Measurements from ENCODE around the gene SPINT4. TPM values are rescaled to one million over a fixed set of nuclear protein-coding genes. Genes with fewer than 3 reads are reported as not detected.
"Not testable (repeated sequence)": the region's sequence is repeated elsewhere in the genome, so short reads cannot be mapped to it uniquely, and the experiment has no call there.

The SPINT4 gene
- total RNA-seq, 4 donors from 2014 or later = not detected

DNA sequence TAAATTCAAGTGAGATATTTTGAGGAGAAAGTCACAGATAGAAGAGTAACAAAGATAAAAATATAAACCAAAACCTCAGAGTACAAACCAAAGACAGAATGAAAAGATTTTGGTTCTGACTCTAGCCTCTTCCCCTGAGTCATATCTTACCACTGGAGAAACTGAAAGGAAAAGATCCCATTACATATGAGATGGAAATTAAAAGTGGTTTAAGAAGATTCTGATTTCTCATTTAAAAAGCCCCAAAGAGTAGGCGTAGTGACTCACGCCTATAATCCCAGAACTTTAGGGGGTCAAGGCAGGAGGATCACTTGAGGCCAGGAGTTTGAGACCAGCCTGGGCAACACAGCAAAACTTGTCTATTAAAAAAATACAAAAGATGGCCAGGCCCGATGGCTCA lies 30.6 kb downstream of the SPINT4 start:
- Histone ChIP-seq H3K4me1 (no peaks in the 10 kb centered on the region), H3K9me3 (no peaks in the 10 kb centered on the region), H3K27me3 (no peaks in the 10 kb centered on the region), H3K36me3 (no peaks in the 10 kb centered on the region), H3K4me3 (no peak overlapping the region), H3K27ac (no peak overlapping the region)
- TF ChIP-seq POLR2A (IDR thresholded peaks at IDR 0.05) = no peak
- TF ChIP-seq, protein P1, sequence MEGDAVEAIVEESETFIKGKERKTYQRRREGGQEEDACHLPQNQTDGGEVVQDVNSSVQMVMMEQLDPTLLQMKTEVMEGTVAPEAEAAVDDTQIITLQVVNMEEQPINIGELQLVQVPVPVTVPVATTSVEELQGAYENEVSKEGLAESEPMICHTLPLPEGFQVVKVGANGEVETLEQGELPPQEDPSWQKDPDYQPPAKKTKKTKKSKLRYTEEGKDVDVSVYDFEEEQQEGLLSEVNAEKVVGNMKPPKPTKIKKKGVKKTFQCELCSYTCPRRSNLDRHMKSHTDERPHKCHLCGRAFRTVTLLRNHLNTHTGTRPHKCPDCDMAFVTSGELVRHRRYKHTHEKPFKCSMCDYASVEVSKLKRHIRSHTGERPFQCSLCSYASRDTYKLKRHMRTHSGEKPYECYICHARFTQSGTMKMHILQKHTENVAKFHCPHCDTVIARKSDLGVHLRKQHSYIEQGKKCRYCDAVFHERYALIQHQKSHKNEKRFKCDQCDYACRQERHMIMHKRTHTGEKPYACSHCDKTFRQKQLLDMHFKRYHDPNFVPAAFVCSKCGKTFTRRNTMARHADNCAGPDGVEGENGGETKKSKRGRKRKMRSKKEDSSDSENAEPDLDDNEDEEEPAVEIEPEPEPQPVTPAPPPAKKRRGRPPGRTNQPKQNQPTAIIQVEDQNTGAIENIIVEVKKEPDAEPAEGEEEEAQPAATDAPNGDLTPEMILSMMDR (IDR thresholded peaks at IDR 0.05) = no peak
- DNase-seq = no peak

DNA sequence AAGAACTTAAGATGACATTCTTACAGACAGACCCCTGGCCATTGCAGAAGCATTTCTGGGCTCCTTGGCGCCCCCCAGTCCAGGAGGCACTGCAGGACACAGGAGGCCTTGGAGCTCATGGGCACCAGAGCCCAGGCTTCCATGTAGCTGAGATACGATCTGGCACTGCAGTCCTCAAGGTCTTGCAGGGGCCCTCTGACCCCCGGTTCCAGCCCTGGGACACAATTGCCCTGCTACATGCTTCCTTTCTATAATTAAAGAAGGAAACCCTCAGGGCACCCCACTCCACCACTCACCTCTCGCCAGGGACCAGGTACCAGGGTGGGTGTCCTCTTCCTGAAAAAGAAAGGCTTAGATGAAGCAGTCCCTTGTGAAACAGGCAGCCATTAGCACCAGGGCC lies 35.9 kb downstream of the SPINT4 start:
- no peak overlapping the region for H3K4me3 ChIP-seq
- TF ChIP-seq POLR2A (IDR thresholded peaks at IDR 0.05) = no peak
- TF ChIP-seq, protein P1 (IDR thresholded peaks at IDR 0.05) = no peak
- H3K27ac ChIP-seq = no peak overlapping the region
- H3K9me3 ChIP-seq = no peaks in the 10 kb centered on the region
- no peak for DNase-seq
- H3K36me3 ChIP-seq = no peaks in the 10 kb centered on the region
- no peaks in the 10 kb centered on the region for H3K27me3 ChIP-seq
- H3K4me1 ChIP-seq = no peaks in the 10 kb centered on the region

DNA sequence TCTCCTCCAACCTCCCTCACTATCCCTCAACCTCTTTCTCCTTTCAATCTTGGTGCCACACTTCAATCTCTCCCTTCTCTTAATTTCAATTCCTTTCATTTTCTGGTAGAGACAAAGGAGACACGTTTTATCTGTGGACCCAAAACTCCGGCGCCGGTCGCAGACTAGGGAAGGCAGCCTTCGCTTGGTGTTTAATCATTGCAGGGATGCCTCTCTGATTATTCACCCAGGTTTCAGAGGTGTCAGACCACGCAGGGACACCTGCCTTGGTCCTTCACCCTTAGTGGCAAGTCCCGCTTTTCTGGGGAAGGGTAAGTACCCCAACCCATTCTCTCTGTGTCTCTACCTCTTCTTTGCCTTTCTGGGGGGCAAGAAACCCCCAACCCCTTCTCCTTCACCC lies 37.8 kb downstream of the SPINT4 start:
- not testable (repeated sequence) for DNase-seq, H3K27me3 ChIP-seq, H3K27ac ChIP-seq, H3K4me1 ChIP-seq, H3K36me3 ChIP-seq, H3K9me3 ChIP-seq, H3K4me3 ChIP-seq

DNA sequence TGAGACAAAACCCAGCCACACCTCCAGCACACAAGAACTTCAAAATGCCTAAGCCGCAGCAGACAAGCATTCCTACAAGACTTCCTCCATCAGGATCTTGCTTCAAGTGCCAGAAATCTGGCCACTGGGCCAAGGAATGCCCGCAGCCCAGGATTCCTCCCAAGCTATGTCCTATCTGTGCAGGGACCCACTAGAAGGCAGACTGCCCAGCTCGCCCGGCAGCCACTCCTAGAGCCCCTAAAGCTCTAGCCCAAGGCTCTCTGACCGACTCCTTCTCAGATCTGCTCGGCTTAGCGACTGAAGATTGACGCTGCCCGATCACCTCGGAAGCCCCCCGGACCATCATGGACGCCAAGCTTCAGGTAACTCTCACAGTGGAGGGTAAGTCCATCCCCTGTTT lies 39.8 kb downstream of the SPINT4 start:
- H3K4me3 ChIP-seq, H3K4me1 ChIP-seq, H3K9me3 ChIP-seq, H3K36me3 ChIP-seq, DNase-seq, H3K27ac ChIP-seq, H3K27me3 ChIP-seq: not testable (repeated sequence)

DNA sequence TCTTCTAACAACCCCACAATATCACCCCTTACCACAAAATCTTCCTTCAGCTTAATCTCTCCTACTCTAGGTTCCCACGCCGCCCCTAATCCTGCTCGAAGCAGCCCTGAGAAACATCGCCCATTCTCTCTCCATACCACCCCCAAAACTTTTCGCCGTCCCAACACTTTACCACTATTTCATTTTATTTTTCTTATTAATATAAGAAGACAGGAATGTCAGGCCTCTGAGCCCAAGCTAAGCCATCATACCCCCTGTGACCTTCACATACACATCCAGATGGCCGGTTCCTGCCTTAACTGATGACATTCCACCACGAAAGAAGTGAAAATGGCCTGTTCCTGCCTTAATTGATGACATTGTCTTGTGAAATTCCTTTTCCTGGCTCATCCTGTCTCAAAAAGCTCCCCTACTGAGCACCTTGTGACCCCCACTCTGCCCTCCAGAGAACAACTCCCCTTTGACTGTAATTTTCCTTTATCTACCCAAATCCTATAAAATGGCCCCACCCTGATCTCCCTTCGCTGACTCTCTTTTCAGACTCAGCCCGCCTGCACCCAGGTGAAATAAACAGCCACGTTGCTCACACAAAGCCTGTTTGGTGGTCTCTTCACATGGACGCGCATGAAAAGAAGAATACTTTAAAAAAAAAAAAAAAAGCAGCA lies 42.6 kb downstream of the SPINT4 start:
- H3K36me3 ChIP-seq, DNase-seq, H3K9me3 ChIP-seq, H3K27me3 ChIP-seq, H3K27ac ChIP-seq, H3K4me3 ChIP-seq, H3K4me1 ChIP-seq: not testable (repeated sequence)

DNA sequence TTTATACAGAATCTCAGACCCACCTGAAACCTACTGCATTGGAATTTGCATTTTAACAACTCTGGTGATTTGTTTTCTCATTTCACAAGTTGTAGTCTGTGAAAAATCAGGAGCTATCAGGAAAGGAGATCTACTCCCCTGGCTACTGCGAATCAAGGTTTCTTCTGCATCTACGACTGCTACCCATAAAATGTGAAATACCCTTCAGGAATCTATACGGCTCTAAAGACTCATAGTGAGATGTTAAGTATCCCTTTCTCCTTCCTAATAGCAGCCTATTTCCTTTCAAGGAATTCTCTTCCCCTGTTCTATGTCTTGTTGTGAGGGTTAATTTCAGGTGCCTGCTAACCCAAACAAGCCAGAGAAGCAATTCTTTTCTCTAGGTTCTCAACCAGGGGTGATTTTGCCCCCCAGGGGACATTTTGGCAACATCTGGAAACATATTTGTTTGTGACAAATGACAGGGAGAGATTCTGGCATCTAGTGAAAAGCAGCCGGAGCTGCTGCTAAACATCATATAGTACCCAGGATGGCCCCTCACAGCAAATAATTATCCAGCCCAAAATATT lies 43.2 kb downstream of the SPINT4 start:
- no peaks in the 10 kb centered on the region for H3K36me3 ChIP-seq

DNA sequence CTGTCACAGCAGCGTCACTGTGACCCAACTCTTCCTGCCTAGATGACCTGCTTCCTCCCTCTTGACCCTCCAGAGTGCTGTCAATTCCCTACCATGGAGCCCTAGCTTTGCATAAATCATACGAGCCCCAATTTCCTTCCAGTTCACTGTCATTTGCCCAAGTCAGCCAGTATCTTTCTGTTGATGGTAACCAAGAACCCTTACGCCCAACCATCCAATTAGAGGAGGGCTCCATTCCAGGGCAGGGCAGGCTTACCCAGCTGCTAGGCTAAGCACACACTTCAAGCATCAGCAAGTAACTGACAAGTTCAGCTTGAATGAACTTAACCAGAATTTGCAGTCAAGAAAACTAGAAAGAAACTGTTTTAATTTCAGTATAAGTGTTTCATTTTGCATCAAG lies 43.8 kb downstream of the SPINT4 start:
- Histone ChIP-seq H3K4me1 (no peaks in the 10 kb centered on the region), H3K36me3 (no peaks in the 10 kb centered on the region), H3K4me3 (no peak overlapping the region), H3K27ac (no peak overlapping the region), H3K9me3 (no peaks in the 10 kb centered on the region), H3K27me3 (no peaks in the 10 kb centered on the region)
- TF ChIP-seq, protein P1 (IDR thresholded peaks at IDR 0.05) = no peak
- DNase-seq = no peak

More for the DNA sequence above, 43.2 kb downstream of the SPINT4 start:
- Histone ChIP-seq H3K27me3 (no peaks in the 10 kb centered on the region), H3K9me3 (no peaks in the 10 kb centered on the region), H3K27ac (no peak overlapping the region), H3K4me3 (no peak overlapping the region), H3K4me1 (no peaks in the 10 kb centered on the region)
- TF ChIP-seq, protein P1 (IDR thresholded peaks at IDR 0.05) = no peak
- no peak for DNase-seq

Data from Peyer's patch (tissue), 4 donors.